PC-3 (cell line): Measurements from ENCODE around the gene ARHGAP22.

Source experiments
- CTCF ChIP-seq: fragments of 300-600 bp; sonication (generic); conservative IDR thresholded peaks from 2 replicates; pipeline ENCODE4 v1.5.1; 2017; ENCODE audit warnings: antibody characterized with exemption, low read depth, mild to moderate bottlenecking, low read length
- EZH2 ChIP-seq: fragments of 300-600 bp; sonication (generic); IDR thresholded peaks from one replicate; pipeline ENCODE4 v1.6.1; 2017; ENCODE audit warnings: antibody characterized with exemption, mild to moderate bottlenecking, low read length; ENCODE audit not compliant: unreplicated experiment

GRCh38 chr10:48512861-48513260 lies 92.0 kb downstream of the ARHGAP22 start:
- TF ChIP-seq CTCF, result no peak
- no peak for TF ChIP-seq EZH2
